ENCODE data around the gene PPP1R13L.

Gene PPP1R13L

GRCh38 chr19:45406226-45407090 lies 1.6 kb upstream of the PPP1R13L start, which contains the start of gene POLR1G:
Gene POLR1G, plus strand, starts transcription at chr19:45406644. Its CDS starts 53 bp downstream, at chr19:45406697.
- peak; percentile 69 for DNase-seq (ENCODE audit: low read depth)

- DNase-seq (ENCODE audit: low read depth) = peak; percentile 82
Observed at GRCh38 chr19:45405435-45406225, 761 bp upstream of the PPP1R13L start.

- no peak for DNase-seq (ENCODE audit: low read depth)
Observed at GRCh38 chr19:45403781-45404556, 900 bp downstream of the PPP1R13L start.

- no peak for DNase-seq (ENCODE audit: low read depth)
Observed at GRCh38 chr19:45403272-45403671, 1.6 kb downstream of the PPP1R13L start.

DNA sequence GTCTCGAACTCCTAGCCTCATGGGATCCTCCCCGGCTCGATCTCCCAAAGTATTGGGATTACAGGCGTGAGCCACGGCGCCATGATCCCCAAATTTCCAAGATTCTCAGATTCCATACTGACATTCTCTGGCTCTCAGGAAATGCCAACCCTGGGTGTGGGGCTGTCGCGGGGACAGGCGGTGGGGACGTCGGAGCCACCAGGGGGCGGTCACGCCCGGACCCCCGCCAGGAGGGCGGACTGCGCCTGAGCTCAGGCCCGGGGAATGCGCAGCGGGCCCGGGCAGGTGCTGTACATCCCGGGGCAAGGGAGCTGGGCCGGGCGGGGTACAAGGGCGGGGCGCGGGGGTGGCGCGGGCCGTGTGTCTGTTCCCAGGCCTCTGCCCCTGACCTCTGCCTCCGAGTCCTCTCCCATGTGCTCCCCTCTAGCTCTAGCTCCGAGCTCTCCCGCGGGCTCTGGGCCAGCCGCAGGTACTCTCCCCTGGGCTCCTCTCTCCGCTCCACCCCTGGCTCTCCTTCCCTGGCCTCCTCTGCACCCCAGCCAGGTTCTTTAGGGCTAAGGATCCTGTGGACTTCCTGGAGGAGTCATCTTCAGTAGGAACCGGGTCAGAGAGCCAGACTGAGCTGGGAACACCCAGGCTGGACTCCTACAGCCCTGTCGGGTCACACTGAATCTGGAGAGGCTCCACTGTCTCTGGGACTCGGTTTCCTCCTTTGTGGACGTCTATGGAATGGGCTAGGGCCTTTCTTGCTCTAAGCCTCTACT lies 2.4 kb downstream of the PPP1R13L start:
- DNase-seq (ENCODE audit: low read depth) = no peak

DNA sequence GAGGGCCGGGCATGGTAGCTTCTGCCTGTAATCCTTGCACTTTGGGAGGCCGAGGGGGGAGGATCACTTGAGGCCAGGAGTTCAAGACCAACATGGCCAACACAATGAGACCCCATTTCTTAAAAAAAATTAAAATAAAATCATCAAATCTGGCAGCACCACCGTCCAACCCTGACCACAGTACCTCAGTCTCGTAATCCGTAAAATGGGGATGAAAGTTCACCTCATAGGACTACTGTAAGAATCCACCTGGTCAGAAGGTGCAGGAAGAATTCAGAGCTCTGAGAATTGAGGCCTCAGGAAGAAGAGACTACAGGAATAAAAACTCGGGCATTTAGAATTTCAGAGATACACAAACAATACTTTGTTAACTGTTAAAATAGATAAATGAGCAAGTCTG lies 3.1 kb downstream of the PPP1R13L start:
- DNase-seq (ENCODE audit: low read depth) = no peak

DNA sequence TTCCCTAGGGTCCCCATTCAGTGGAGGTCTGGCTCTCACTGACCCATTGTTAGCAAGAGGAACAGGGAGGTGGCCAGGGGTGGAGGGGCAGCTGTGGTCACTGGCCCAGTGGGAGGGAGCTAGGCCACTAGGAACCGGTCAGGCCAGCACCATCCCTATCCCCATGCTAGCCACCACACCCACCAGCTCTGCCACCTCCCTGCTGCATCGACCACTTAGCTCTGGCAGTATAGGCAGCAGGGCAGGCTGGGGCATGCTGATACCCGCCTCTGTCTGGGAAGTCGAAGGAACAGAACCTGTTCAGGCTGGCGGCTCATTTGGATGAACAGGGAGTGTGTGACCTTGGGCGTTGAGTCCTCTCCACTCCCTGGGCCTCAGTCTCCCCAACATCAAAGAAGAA lies 4.7 kb downstream of the PPP1R13L start:
- no peak for DNase-seq (ENCODE audit: low read depth)

- no peak for DNase-seq (ENCODE audit: low read depth)
Observed at GRCh38 chr19:45395821-45396617, 8.8 kb downstream of the PPP1R13L start.

DNA sequence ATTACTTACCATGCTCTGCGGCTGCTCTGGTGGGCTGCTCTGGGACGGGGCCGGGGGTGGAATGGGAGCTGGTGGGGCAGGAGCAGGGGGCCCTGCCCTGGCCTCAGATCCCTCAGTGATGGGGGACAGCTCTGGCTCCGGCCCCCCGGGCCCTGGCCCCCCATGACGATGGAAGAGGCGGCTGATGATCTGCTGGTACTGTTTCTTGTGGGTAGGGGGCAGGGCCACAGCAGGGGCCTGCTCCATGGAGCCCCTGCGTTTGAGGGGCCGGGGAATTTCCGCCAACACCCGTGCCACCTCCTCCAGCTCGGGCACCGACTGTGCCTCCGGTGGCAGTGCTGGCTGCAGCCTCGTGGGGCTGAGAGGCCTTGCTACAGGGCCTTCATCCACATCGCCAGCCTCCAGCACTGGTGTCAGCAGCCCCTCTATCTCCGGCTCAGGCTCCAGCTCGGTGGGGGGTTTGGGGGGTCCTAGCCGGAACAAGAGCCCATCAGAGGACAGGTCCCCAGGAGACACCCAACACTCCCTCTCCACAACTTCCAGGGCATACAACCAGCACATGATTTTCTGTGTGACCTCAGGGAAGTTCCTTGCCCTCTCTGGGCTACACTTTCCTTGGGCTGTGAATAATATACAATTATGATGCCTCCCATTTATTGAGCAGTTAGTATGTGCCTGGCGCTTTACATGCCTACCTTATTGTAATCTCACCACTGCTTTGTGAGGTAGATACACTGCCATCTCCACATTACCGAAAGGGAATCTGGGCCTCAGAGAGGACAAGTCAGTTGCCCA lies 12.8 kb downstream of the PPP1R13L start:
- DNase-seq (ENCODE audit: low read depth) = no peak

DNA sequence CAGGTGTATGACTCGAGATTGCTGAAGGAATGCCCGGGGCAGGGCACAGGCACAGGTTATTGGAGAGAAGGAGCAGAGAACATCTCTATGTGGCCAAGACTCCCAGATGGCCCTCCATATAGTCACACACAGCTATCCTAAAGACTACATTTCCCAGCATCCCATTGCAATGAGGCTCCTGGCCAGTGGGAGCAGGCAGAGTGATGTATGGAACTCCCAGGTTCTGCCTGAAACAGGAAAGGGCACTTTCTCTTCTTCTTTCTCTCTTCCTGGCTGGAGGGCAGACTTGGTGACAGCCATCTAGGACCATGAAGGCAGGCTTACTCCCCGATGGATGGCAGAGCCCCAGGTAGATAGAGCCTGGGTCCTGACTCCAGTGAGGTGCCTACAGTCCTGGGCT lies 13.5 kb downstream of the PPP1R13L start:
- DNase-seq (ENCODE audit: low read depth) = no peak

DNA sequence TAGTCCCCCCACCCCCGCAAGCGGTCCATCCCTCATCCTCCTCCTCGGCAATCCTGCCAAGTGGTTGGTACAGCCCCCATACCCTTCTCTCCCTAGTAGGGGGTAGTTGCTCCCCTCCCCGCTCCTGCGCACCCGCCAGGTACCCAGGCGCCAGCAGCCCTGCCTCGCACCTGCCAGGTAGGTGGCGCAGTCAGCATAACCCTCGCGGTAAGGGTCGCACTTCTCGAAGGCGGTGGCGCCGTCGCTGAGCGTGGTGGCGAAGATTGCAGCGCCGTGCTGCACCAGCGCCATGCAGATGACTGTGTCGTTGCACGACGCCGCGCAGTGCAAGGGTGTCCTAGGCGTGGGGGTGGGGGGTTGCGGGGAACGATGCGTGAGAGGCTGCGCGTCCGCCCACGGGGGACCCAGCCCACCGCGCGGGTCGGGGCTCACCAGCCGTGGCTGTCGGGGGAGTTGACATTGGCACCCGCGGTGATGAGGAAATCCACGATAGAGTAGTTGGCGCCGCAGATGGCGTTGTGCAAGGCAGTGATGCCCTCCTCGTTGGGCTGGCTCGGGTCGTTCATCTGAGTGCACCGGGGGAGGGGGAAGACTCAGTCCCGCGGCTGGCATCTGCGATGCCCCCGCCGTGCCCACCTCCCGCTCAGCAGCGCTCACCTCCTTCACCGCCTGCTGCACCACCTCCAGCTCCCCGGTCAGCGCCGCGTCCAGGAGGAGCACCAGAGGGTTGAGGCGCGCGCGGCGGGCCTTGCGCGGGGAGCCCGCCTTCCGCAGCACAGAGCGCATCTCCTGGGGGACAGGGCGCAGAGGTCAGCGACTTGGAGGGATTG lies 19.3 kb downstream of the PPP1R13L start:
- no peak for DNase-seq (ENCODE audit: low read depth)

- DNase-seq (ENCODE audit: low read depth) = no peak
Observed at GRCh38 chr19:45382426-45382825, 22.4 kb downstream of the PPP1R13L start.

DNA sequence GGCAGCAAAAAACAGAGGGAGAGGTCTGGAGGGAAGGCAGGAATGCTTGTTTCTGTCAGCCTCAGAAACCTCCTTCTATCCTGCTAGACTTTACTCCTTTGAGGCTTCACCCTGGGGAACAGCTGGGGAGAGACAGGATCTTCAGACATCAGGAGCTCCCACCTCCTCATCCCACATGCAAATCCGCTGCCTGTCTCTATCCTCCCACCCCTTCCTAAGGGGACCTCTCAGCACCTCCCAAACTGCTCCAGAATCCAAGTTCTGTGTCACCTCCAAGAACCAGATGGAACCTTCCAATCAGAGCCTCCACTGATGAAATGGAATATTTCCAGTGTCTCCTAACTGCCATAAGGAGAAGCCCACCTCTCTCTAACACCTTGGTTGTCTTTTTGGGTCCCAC lies 24.8 kb downstream of the PPP1R13L start:
- no peak for DNase-seq (ENCODE audit: low read depth)

DNA sequence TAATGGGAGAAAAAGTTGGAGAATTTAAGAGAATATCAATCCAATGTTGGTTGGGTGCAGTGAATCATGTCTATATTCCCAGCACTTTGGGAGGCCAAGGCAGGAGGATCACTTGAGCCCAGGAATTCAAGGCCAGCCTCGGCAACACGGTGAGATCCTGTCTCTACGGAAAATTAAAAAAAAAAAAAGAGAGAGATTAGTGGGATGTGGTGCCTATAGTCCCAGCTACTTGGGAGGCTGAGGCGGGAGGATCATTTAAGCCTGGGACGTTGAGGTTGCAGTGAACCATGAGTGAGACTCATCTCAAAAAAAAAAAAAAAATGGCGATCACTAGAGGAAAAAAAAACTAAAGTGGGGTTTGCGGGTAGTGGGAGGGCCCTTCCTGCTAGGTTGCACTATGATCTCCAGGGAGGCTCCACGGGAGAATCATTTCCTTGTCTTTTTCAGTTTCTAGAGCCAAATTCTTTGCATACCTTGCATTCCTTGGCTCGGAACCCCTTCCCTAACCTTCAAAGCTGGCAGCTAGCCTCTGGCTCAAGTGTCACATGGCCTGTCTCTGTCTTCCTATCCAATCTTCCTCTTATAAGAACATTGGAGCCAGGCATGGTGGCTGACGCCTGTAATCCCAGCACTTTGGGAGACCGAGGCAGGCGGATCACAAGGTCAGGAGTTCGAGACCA lies 28.7 kb downstream of the PPP1R13L start:
- peak; percentile 96 for DNase-seq (ENCODE audit: low read depth)

GRCh38 chr19:45370410-45371204 lies 34.3 kb downstream of the PPP1R13L start, which contains the start of gene ERCC2:
Gene ERCC2, minus strand, starts transcription at chr19:45370573. Its CDS starts 33 bp downstream, at chr19:45370540.
- peak; percentile 99 for DNase-seq (ENCODE audit: low read depth)

DNA sequence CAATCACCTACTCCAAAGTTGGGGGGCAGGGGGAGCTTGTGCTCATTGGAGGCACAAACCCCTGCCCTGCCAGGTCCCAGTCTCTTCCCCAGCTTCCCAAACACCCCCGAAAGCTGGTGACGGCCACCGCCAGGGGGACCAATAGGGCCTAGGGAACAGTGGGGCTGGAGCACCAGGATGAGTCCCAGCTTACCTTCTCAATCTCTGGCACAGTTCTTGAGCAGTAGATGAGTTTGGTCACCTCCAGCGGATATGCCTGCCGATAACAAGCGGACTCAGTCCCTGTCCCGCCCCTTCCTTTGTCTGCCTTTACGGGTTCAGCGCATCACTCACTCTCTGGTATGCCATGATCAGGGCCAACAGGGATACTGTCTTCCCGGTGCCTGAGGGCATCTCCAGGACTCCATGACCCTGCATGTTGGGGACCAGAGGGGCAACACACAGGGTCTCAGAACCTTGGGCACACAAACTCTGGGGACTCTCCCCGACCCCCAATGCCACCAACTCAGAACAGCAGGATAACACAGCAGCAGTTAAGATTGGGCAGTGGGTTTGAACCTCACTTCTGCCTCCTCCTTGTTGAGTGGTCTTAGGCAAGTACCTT lies 36.0 kb downstream of the PPP1R13L start:
- no peak for DNase-seq (ENCODE audit: low read depth)

DNA sequence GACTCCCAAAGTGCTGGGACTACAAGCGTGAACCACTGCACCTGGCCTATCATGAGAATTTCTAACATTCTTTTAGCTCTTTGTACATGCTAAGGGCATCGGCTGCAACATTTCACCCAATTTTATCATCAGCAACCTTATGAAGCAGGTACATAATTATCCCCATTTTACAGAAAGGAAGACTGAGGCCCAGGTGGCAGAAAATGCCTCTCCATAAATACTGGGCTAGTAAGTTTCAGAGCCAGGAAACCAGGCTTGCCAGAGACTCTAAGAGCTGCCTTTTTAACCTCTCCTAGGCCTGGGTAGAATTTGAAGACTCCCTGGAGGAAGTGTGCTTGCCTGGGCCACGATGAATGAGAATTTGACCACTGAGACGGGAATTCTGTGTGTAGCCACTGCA lies 36.7 kb downstream of the PPP1R13L start:
- DNase-seq (ENCODE audit: low read depth) = no peak

All from fibroblast of gingiva (primary cell).